H9 (cell line): ENCODE results near the gene CCL7. TPM values are rescaled to one million over a fixed set of nuclear protein-coding genes. Genes with fewer than 3 reads are reported as not detected.

Source experiments
- DNase-seq: peaks from one replicate; pipeline ENCODE4 v3.0.0-alpha.2; 2017
- H2AFZ ChIP-seq: one replicate; pipeline ENCODE4 v1.6.1; 2013; ENCODE audit warnings: mild to moderate bottlenecking, low read length, control low read depth, moderate library complexity
- H2AK5ac ChIP-seq: 2 replicates; pipeline ENCODE4 v1.6.1; 2013; ENCODE audit warnings: low read length, control low read depth, mixed read lengths; ENCODE audit not compliant: insufficient read length
- H2BK120ac ChIP-seq: one replicate; pipeline ENCODE4 v1.6.1; 2013; ENCODE audit warnings: low read depth, mild to moderate bottlenecking, low read length, control low read depth, inconsistent platforms; ENCODE audit not compliant: poor library complexity, severe bottlenecking
- H2BK12ac ChIP-seq: 2 replicates; pipeline ENCODE4 v1.6.1; 2013; ENCODE audit warnings: low read length, control low read depth, mixed read lengths, low read depth; ENCODE audit not compliant: insufficient read length
- H2BK15ac ChIP-seq: 2 replicates; pipeline ENCODE4 v1.6.1; 2013; ENCODE audit warnings: low read depth, low read length, control low read depth
- H2BK20ac ChIP-seq: one replicate; pipeline ENCODE4 v1.6.1; 2013; ENCODE audit warnings: low read depth, mild to moderate bottlenecking, low read length, control low read depth, inconsistent platforms; ENCODE audit not compliant: poor library complexity, severe bottlenecking
- H2BK5ac ChIP-seq: 2 replicates; pipeline ENCODE4 v1.6.1; 2013; ENCODE audit warnings: low read length, control low read depth, mixed read lengths; ENCODE audit not compliant: insufficient read length
- H3K14ac ChIP-seq: 2 replicates; pipeline ENCODE4 v1.6.1; 2013; ENCODE audit warnings: low read length, control low read depth; ENCODE audit not compliant: insufficient read depth
- H3K18ac ChIP-seq: 2 replicates; pipeline ENCODE4 v1.6.1; 2013; ENCODE audit warnings: low read depth, mild to moderate bottlenecking, mixed read lengths, low read length, control low read depth; ENCODE audit not compliant: insufficient read length
- H3K23ac ChIP-seq: 2 replicates; pipeline ENCODE4 v1.6.1; 2013; ENCODE audit warnings: low read length, control low read depth, mixed read lengths, low read depth; ENCODE audit not compliant: insufficient read length
- H3K23me2 ChIP-seq: 2 replicates; pipeline ENCODE4 v1.6.1; 2013; ENCODE audit warnings: low read depth, mild to moderate bottlenecking, mixed read lengths, low read length, control low read depth; ENCODE audit not compliant: insufficient read length, poor library complexity, severe bottlenecking
- H3K27ac ChIP-seq: 2 replicates; pipeline ENCODE4 v1.5.1; 2013; ENCODE audit warnings: low read length, control low read depth, mixed read lengths, low read depth; ENCODE audit not compliant: insufficient read length
- H3K27me3 ChIP-seq: 2 replicates; pipeline ENCODE4 v1.6.1; 2013; ENCODE audit warnings: low read length, control low read depth, inconsistent platforms; ENCODE audit not compliant: insufficient read depth
- H3K4ac ChIP-seq: 2 replicates; pipeline ENCODE4 v1.6.1; 2013; ENCODE audit warnings: low read depth, mild to moderate bottlenecking, control low read depth, inconsistent platforms, low read length, moderate library complexity
- H3K4me1 ChIP-seq: 2 replicates; pipeline ENCODE4 v1.6.1; 2013; ENCODE audit warnings: low read length, control low read depth, inconsistent platforms; ENCODE audit not compliant: insufficient read depth
- H3K4me2 ChIP-seq: 2 replicates; pipeline ENCODE4 v1.6.1; 2013; ENCODE audit warnings: low read length, control low read depth, mixed read lengths; ENCODE audit not compliant: insufficient read length, insufficient read depth
- H3K56ac ChIP-seq: 2 replicates; pipeline ENCODE4 v1.6.1; 2013; ENCODE audit warnings: low read depth, mild to moderate bottlenecking, mixed read lengths, low read length, control low read depth; ENCODE audit not compliant: insufficient read length
- H3K79me1 ChIP-seq: 2 replicates; pipeline ENCODE4 v1.6.1; 2013; ENCODE audit warnings: low read depth, mild to moderate bottlenecking, moderate library complexity, low read length, control low read depth, inconsistent platforms; ENCODE audit not compliant: insufficient read depth, poor library complexity, severe bottlenecking
- H3K79me2 ChIP-seq: 2 replicates; pipeline ENCODE4 v1.6.1; 2013; ENCODE audit warnings: low read length, control low read depth, inconsistent platforms; ENCODE audit not compliant: insufficient read depth
- H3K9ac ChIP-seq: 2 replicates; pipeline ENCODE4 v1.6.1; 2013; ENCODE audit warnings: low read length, control low read depth, mixed read lengths; ENCODE audit not compliant: insufficient read length; ENCODE audit errors: extremely low read depth
- H3K9me3 ChIP-seq: one replicate; pipeline ENCODE4 v1.6.1; 2013; ENCODE audit warnings: low read depth, low read length, inconsistent platforms; ENCODE audit not compliant: control insufficient read depth
- H3T11ph ChIP-seq: one replicate; pipeline ENCODE4 v1.6.1; 2013; ENCODE audit warnings: mild to moderate bottlenecking, low read length, control low read depth, inconsistent platforms
- H4K20me1 ChIP-seq: one replicate; pipeline ENCODE4 v1.6.1; 2013; ENCODE audit not compliant: control insufficient read depth, insufficient read length, insufficient read depth
- H4K5ac ChIP-seq: 2 replicates; pipeline ENCODE4 v1.6.1; 2013; ENCODE audit warnings: low read depth, mild to moderate bottlenecking, mixed read lengths, low read length, control low read depth; ENCODE audit not compliant: insufficient read length
- H4K8ac ChIP-seq: replicated peaks from 2 replicates; pipeline ENCODE4 v1.6.1; 2013; ENCODE audit warnings: low read length, control low read depth, mixed read lengths, low read depth; ENCODE audit not compliant: insufficient read length
- H4K91ac ChIP-seq: 2 replicates; pipeline ENCODE4 v1.6.1; 2013; ENCODE audit warnings: low read depth, mild to moderate bottlenecking, moderate library complexity, mixed read lengths, low read length, control low read depth; ENCODE audit not compliant: insufficient read length
- H3K27ac Mint-ChIP-seq, 3 experiments: 2 replicates in 2 of 3; 3 replicates in 1 of 3; pipeline ENCODE4 v1.8.0; 2020 to 2021; ENCODE audit warnings: mixed read lengths in 3 of 3, mild to moderate bottlenecking in 1 of 3, moderate library complexity in 1 of 3
- H3K27me3 Mint-ChIP-seq: 2 replicates; pipeline ENCODE4 v1.8.0; 2021; ENCODE audit warnings: low read depth, mild to moderate bottlenecking, moderate library complexity, mixed read lengths
- H3K36me3 Mint-ChIP-seq, 3 experiments: 2 replicates in 2 of 3; 3 replicates in 1 of 3; pipeline ENCODE4 v1.8.0; 2020 to 2021; ENCODE audit warnings: low read depth in 3 of 3, mixed read lengths in 3 of 3; ENCODE audit not compliant: insufficient read depth in 1 of 3
- H3K4me1 Mint-ChIP-seq, 2 experiments: 2 replicates each; pipeline ENCODE4 v1.8.0; 2020; ENCODE audit warnings: mixed read lengths in 2 of 2
- H3K4me3 Mint-ChIP-seq, 2 experiments: 2 replicates in 1 of 2; 3 replicates in 1 of 2; pipeline ENCODE4 v1.8.0; 2020 to 2021; ENCODE audit warnings: mild to moderate bottlenecking in 2 of 2, mixed read lengths in 2 of 2, moderate library complexity in 1 of 2
- H3K9me3 Mint-ChIP-seq, 2 experiments: 2 replicates in 1 of 2; 3 replicates in 1 of 2; pipeline ENCODE4 v1.8.0; 2020; ENCODE audit warnings: mild to moderate bottlenecking in 2 of 2, mixed read lengths in 2 of 2, moderate library complexity in 1 of 2
- CTCF ChIP-seq: fragments of 200-600 bp; sonication (generic); conservative IDR thresholded peaks from 3 replicates; pipeline ENCODE4 v1.8.0; 2021; ENCODE audit warnings: antibody characterized with exemption, mild to moderate bottlenecking
- WGBS: extraction: QIAGEN DNeasy Blood & Tissue Kit; methylation state at CpG from one replicate; pipeline ENCODE4 v1.1.7; 2013; ENCODE audit warnings: missing lambda C conversion rate, low lambda C conversion rate, mixed read lengths; ENCODE audit not compliant: insufficient read length; ENCODE audit errors: extremely low coverage; 5-methylcytosine and 5-hydroxymethylcytosine counted together
- long read RNA-seq: library from polyadenylated mRNA; unstranded; transcript quantifications from one replicate; pipeline ENCODE4 v2.0.0, GENCODE V29; 2020
- total RNA-seq: library from RNA; stranded (reverse); gene quantifications from 2 replicates; pipeline ENCODE4 v1.2.1, GENCODE V29; 2021

The CCL7 gene
- not detected in 2 replicates for total RNA-seq
- long read RNA-seq = 0 reads

- Histone ChIP-seq H3K23me2 (no peaks in the 10 kb centered on the region), H2BK20ac (no peak within 1 kb of the TSS), H3K9ac (no peak within 1 kb of the TSS), H3K23ac (no peak within 1 kb of the TSS), H3K4me1 (no peaks in the 10 kb centered on the region), H2BK120ac (no peak within 1 kb of the TSS), H3K4me2 (no peak within 1 kb of the TSS), H3K9me3 (no peaks in the 10 kb centered on the region), H2BK5ac (no peak within 1 kb of the TSS), H3K79me1 (no peaks in the 10 kb centered on the region), H4K91ac (no peak within 1 kb of the TSS), H3T11ph (no peak within 1 kb of the TSS), H3K27ac (no peak within 1 kb of the TSS), H3K56ac (no peak within 1 kb of the TSS), H2AFZ (no peak within 1 kb of the TSS), H2BK15ac (no peak within 1 kb of the TSS), H2BK12ac (no peak within 1 kb of the TSS), H3K79me2 (no peaks in the 10 kb centered on the region), H3K27me3 (no peaks in the 10 kb centered on the region), H3K18ac (no peak within 1 kb of the TSS), H4K8ac (no peak within 1 kb of the TSS), H4K5ac (no peak within 1 kb of the TSS), H2AK5ac (no peak within 1 kb of the TSS), H4K20me1 (no peaks in the 10 kb centered on the region), H3K4ac (no peak within 1 kb of the TSS), H3K14ac (no peak within 1 kb of the TSS)
- no peak for TF ChIP-seq CTCF
- peaks cover 19% of the 10 kb centered on the region for H3K27me3 Mint-ChIP-seq
- no peak for DNase-seq
- H3K36me3 Mint-ChIP-seq = no peaks in the 10 kb centered on the region
- no peak within 1 kb of the TSS for H3K4me3 Mint-ChIP-seq
- no peaks in the 10 kb centered on the region for H3K4me1 Mint-ChIP-seq
- H3K9me3 Mint-ChIP-seq = no peaks in the 10 kb centered on the region
- WGBS = no CpG with 5 or more reads among the region's 1 CpG
- H3K27ac Mint-ChIP-seq = no peak within 1 kb of the TSS
Observed at GRCh38 chr17:34269969-34270368, at the start of gene CCL7. CCL7 (plus strand) TSS chr17:34270221; CDS start chr17:34270291, 70 bp downstream.
